Raji (cell line): ENCODE data around the gene CDH4.

ENCODE experiments used
- POLR2A ChIP-seq: IDR thresholded peaks from 2 replicates; pipeline ENCODE4 v1.6.1; 2011; ENCODE audit warnings: low read depth, low read length, control low read depth; ENCODE audit not compliant: insufficient read depth

Gene CDH4

DNA sequence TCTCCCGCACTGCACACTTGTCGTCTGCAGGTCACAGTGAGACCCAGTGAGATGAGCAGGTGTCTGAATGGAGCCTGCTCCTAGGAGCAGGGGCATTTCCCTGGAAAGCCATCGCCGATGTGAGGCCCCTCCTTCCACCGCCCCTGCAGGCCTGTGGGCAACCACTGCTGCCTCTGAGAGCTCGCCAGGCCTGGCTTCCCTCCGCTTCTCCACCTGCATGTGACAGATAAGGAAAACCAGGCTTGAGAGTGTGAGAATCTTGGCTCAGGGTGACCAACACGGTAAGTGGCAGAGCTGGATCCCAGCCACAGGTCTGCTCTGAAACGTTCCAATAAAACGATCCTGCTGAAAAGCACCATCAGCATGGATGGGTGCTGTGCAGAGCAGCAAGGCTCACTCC, 332.8 kb downstream of the CDH4 start:
- no peak for TF ChIP-seq POLR2A

DNA sequence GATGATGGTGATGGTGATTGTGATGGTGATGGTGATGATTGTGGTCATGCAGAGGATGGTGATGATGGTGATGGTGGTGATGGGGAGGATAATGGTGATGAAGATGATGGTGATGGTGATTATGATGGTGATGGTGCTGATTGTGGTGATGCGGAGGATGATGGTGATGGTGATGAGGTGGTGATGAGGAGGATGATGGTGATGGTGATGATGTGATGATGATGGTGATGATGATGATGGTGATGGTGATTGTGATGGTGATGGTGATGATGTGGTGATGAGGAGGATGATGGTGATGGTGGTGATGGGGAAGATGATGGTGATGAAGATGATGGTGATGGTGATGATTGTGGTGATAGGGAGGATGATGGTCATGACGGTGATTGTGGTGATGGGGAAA, 333.7 kb downstream of the CDH4 start:
- no peak for TF ChIP-seq POLR2A

DNA sequence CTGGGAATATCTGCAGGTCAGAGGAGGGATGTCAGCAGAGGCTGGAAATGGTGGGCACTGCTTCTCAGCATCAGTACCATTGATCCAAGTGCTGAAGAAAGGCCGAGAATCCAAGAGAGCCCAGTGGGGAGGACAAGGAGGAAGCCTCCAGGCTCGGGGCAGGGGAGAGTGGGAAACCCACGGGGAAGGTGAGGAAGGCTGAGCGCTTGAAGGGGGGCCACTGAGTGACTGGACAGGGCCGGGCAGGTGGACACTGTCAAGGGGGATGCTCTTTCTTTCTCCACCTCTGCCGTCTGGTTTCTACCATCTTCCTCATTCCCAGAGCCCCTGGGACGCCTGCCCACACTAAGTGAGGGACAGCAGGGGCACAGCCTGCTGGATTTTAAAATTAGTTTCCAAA, 335.0 kb downstream of the CDH4 start:
- no peak for TF ChIP-seq POLR2A

DNA sequence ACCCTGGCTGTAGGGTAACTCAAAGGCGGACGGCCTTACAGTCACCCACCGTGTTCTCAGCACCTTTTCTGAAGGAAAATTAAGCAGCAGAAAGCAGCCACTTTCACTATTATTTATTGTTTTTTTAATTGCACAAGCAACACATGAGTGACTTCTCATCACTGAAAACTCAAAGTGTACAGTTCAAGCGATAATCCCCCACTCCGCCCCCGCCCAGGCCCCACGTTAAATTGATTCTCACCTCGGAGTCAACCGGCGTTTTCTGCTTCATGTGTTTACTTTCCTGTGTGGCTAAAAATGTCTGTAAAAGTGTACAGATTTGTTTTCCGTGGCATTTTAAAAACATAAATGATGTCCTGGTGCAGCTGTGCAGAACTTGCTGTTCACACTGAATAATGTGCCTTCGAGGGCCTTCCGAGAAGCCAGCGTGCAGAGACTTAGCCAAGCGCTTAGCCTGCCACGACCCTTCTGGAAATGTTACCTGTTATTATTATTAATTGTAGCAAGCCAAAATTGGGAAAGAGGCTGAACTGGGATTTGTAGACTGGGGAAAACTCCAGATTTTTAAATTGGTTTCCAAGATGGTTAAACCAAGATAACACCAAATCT, 335.7 kb downstream of the CDH4 start:
- TF ChIP-seq POLR2A: no peak

DNA sequence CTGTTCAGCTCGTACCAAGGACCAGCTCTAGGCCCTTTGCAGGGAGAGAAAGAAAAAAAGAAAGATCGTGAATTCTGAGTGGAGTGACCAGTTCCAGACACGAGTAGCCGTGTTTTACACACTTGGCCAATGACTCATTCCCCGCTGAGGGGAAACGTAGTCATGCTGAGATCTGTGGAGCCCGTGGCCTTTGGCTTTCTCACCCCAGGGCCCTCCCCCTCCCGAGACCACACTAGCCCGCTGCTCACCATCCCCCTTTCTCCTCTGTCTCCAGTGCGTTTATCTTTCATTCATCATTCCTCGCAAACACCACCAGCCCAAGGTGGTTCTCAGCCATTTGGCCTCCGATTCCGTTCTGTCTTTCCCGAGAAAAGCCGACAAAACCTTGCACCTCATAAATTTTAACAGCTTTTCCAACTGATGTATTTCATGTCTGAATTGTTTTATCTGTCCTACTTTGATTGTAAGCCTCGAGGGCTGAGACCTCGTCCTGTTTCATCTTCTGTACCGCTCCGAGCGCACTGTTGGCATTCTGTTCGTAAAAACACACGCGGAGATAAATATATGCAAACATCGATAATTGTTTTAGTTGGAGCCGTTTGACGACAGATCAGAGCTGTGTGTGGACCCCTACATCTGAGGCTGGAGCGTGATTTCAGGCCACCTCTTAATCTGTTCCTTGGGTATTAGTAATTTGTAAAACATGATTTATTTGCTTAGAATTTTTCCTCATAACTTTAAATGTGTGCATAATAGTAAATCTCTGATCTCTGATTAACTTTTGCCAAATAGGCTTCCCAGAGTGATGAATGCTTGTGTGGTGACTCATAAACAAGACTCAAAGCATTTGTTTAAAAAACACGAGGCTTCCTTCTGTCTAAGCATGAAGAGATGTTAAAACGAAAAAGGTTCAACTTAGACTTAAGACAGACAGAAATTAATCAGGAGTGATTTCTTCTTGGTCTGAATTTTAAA, 336.6 kb downstream of the CDH4 start:
- TF ChIP-seq POLR2A: no peak

DNA sequence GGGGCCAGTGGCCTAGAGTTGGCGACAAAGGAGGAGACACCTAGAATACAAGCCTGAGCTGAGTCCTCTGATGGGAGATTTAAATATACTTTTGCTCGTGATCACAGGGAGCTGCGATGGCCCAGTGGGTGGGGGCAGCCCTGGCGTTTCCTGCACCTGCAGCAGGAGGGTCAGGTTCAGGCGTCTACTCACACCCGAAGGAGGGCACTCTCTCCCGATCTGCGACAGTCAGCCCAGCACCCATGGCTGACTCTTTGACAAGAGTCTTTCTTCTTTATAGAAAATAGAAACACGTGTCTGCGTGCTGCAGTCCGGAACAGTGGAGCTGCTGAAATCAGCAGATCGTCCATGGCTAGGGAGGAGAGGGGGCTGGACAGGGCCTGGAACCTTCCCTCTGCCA, 338.2 kb downstream of the CDH4 start:
- no peak for TF ChIP-seq POLR2A

DNA sequence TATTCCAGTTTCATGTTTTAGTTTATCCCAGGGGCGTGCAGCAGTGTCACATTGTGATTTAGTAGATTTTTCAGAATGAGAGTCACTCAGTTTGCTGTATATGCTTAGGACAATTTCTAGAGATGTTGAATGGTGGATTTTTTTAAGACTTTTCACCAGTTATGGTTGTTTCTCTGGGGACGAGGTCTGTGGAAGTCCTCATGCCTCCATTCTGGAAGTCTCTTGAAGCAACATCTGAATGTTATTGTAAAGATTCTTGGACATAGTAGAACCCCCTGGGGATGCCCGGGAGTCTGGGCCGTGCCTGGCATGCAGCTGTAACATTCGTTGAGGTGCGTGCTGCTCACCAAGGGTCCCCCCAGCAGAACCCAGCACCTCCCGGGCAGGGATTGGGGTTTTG, 341.5 kb downstream of the CDH4 start:
- TF ChIP-seq POLR2A: no peak

DNA sequence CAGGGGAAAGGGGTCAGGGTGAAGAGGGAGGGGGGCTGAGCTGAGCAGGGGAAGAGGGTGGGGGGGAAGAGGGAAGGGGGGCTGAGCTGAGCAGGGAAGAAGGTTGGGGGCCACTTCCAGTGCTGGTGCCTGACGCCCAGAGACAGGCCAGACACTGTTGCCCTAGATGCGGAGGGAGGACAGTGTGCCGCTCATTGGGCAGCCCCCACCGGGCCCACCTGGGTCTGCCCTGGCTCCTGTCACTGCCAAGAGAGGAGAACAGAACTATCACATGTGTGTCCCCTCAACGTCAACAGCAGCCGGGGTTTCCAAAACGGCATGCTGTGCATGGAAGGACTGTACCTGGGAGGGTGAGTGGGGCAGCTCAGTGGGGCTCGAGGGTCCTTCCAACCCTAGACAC, 342.1 kb downstream of the CDH4 start:
- TF ChIP-seq POLR2A: no peak

DNA sequence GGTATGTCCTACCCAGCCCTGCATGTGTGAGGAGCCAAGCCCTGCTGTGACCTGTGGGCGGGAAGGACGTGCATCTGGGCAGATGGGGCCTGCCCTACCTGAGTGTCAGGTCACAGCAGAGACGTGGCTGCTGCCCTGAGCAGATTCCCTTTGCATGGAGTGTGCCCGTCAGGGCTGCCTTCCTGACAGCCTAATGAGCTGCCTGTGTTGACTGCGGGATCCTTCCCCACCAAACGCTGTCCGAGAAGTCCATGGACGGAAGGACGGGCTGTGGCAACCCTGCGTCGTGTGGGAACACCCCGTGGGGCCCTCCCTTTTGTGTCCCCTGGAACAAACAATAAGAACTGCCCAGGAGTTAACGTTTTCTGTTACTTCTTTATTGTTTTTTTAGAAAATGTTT, 343.2 kb downstream of the CDH4 start:
- no peak for TF ChIP-seq POLR2A

DNA sequence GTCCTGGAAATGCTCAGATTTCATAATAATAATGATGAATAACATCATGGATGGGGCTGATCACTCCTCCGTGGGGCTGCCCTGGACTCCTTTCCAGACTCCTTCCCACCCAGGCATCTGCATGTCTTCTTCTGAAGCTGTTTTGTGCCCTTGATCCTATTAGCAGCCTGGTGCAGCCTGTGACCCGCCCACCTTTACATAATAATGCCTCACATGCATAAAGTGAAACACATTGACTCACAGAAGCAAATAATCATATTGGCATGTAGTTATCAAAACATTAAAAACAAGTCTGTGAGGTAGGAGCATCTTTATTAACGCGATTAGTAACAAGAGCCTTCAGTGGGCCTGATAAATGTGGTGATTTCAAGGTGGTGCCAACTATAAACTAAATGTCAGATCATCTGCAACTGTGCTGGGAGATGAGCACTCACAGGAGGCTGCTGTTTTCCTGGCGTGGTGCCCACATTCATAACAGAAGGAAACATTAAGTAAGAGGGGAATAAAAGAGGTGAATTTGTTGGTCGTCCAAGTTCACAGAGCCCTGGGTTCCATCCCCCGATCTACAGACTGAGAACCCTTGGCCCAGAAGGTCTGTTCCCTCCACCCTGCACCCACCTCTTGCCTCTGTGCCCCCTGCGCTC, 344.7 kb downstream of the CDH4 start:
- TF ChIP-seq POLR2A: no peak

DNA sequence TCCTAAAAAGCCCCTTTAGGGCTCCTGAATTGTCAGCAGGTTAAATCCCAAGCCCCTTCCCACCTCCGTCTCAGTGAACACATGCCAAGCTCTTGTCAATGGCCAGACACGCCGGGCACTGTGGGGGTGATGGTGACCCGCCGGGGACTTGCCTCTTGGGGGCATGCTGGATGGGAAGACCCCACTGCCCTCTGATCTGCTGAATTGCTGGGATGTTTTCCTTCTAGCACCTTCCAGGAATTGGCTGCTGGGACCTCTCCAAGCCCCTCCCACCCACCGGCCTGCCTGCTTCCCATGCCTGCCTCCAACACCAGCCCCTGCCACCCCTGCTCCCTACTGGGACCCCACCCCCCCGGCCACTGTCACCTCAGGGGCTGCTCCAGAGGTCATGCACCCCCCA, 345.9 kb downstream of the CDH4 start:
- TF ChIP-seq POLR2A: no peak

DNA sequence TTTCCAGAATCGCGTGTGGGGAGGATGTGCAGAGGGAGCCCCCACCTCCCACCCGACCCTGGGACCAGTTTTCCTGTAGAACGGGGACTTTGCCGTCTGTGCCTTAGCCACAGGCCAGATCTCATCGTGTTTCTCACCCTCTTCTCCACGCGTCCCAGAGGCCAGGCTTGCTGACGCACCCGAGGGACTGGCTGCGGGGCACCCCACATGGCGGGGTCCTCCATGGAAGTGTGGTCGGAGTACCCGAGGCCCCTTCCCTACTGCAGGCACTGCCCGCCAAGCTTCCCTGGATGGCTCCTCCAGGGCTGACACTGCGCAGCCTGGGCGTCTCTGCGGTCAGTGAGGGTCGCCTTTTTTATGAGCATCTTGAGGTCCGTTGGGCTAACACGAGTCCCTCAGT, 346.5 kb downstream of the CDH4 start:
- no peak for TF ChIP-seq POLR2A

DNA sequence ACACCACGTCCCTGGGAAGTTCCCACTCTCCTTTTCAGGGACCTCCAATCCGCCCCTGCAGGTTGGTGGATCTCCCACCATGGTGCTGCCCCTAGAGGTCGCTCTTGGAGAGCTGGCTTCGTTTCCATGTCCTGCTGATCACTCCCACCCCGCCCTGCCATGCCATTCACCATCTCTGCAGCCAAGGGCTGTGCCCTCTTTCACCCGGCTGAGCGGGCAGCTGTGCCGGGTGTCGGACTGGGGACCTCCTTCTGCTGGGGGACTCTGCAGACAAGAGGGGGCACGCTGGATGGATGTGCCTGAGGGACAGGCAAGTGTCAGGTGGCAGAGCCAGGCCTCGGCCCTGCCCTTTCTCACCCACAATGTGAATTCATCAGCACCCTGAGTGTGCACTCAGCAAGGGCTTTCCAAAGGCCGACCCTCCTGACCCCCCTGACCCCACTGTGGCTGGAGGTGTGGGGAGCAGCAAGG, 347.0 kb downstream of the CDH4 start:
- no peak for TF ChIP-seq POLR2A

DNA sequence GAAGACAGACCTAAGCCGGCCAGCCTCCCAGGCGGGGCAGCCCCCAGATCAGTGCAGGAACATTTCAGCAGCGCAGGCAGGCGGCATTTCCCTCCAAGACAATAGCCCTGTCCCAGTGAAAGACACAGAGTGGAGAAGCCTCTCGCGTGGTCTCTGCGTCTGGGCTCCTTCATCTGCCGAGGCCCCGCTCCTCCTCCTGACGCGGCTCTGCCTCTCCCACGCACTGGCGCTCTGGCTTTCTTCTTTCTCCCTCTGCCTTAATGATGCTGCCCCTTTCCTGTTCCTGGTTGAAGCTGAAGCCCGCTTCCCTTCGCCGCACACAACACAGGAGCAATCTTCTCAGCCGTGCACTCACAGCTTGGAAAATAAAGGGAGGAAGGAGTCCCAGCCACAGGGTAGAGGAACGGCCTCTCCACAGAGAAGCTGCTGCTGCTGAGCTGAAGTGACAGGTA, 347.5 kb downstream of the CDH4 start:
- no peak for TF ChIP-seq POLR2A

DNA sequence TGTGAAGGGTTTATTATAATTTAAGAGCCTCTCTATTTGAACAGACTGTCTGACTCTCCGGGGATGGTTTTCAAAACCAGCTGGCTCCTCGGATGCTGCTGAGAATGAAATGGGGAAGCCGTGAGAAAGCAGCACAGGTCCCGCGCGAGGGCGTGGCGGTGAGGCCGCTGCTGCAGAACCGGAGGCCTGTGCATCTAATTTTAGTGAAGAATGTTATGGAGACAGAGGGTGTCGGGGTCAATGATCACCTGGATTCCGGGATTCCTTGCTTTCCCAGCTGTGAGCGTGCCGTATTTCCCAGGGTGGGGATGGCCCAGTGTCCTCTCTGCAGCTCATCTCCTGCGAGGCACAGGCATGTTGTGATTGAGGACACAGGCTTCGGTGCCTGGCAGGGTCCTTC, 348.0 kb downstream of the CDH4 start:
- TF ChIP-seq POLR2A: no peak

DNA sequence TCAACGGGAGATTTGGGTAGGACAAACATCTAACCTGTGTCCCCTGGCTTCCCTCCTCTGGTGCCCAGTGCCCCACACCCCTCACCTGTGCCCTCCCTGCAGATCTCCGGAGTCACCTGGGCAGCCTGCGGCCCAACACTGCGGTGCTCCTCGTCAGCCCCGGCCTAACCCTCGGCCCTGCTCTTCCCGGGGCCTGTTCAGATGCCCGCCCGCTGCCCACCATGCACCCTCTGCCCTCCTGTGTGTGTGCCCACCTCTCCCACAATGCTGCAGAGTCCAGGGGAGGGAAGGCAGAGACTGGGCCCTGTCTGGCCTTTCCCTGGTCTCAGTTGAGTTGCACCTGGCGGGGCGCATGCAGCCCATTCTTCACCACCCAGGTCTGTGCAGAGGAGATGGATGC, 349.3 kb downstream of the CDH4 start:
- no peak for TF ChIP-seq POLR2A
